ENCODE measurements around the gene ZNF322.

The ZNF322 gene

DNA sequence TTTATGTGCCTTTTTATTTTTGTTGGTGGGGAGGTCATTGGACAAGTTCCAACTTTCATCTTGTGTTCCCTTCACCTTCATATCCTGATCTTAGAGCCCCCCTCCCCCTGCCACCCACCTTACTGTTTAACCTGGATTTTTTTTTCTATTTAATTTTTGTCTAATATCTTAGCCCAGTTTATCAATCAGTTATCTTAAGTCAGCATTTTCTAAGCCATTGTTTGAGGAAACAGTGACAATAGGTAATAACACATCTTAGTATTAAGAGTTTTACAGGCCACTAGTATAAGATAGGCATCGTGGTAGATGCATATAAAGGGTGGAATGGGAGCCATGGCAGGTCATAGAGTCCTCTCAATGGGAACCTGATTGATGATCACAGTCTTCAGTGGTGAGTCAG is 60.4 kb downstream of the ZNF322 start:
- no peak overlapping the region for H3K4me3 ChIP-seq (ENCODE audit: low read length)
- no peak overlapping the region for H3K27ac ChIP-seq (ENCODE audit: low read length)
- no peaks in the 10 kb centered on the region for H3K27me3 ChIP-seq (ENCODE audit: control insufficient read depth, insufficient read depth, low read length)
- H3K9me3 ChIP-seq (ENCODE audit: control insufficient read depth, insufficient read depth, low read length) = no peaks in the 10 kb centered on the region
- WGBS (ENCODE audit: insufficient coverage, insufficient read length) = no CpG with 5 or more reads among the region's 1 CpG
- H3K4me1 ChIP-seq (ENCODE audit: control insufficient read depth, insufficient read depth, low read length) = no peaks in the 10 kb centered on the region; the same call in 1 of the 2 replicates
- H3K36me3 ChIP-seq (ENCODE audit: control insufficient read depth, insufficient read depth, low read length) = no peaks in the 10 kb centered on the region
- DNase-seq (ENCODE audit: low read depth, low spot score) = no peak

DNA sequence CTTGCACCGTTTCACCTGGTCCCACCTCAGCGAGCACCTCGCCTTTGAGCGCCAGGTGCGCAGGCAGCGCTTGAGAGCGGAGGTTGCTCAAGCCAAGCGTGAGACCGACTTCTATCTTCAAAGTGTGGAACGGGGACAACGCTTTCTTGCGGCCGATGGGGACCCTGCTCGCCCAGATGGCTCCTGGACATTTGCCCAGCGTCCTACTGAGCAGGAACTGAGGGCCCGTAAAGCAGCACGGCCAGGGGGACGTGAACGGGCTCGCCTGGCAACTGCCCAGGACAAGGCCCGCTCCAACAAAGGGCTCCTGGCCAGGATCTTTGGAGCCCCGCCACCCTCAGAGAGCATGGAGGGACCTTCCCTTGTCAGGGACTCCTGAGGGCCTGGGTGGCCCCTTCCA is 61.3 kb downstream of the ZNF322 start:
- no peaks in the 10 kb centered on the region for H3K27me3 ChIP-seq (ENCODE audit: control insufficient read depth, insufficient read depth, low read length)
- no CpG with 5 or more reads among the region's 22 CpGs for WGBS (ENCODE audit: insufficient coverage, insufficient read length)
- H3K9me3 ChIP-seq (ENCODE audit: control insufficient read depth, insufficient read depth, low read length) = no peaks in the 10 kb centered on the region
- no peaks in the 10 kb centered on the region for H3K36me3 ChIP-seq (ENCODE audit: control insufficient read depth, insufficient read depth, low read length)
- H3K4me1 ChIP-seq (ENCODE audit: control insufficient read depth, insufficient read depth, low read length) = no peaks in the 10 kb centered on the region; the same call in 1 of the 2 replicates
- H3K4me3 ChIP-seq (ENCODE audit: low read length) = no peak overlapping the region
- no peak overlapping the region for H3K27ac ChIP-seq (ENCODE audit: low read length)
- no peak for DNase-seq (ENCODE audit: low read depth, low spot score)

DNA sequence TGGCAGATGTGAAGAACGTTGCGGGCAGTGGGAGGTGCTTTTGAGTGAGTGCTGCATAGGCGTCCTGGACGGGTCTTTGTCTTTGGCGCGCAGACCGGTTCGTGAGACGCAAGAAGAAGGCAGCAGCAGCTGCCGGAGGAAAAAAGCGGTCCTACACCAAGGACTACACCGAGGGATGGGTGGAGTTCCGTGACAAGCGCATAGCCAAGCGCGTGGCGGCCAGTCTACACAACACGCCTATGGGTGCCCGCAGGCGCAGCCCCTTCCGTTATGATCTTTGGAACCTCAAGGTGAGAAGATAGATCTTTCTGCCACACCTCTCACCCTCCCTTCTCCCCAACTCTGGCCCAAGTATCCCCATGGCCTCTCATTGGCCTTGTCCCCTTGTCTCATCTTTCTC is 61.7 kb downstream of the ZNF322 start:
- Histone ChIP-seq H3K9me3 (ENCODE audit: control insufficient read depth, insufficient read depth, low read length) (no peaks in the 10 kb centered on the region), H3K4me1 (ENCODE audit: control insufficient read depth, insufficient read depth, low read length) (no peaks in the 10 kb centered on the region; the same call in 1 of the 2 replicates), H3K36me3 (ENCODE audit: control insufficient read depth, insufficient read depth, low read length) (no peaks in the 10 kb centered on the region), H3K4me3 (ENCODE audit: low read length) (peak overlapping the region; percentile 95; the same call in 1 of the 2 replicates), H3K27me3 (ENCODE audit: control insufficient read depth, insufficient read depth, low read length) (no peaks in the 10 kb centered on the region), H3K27ac (ENCODE audit: low read length) (no peak overlapping the region)
- no peak for DNase-seq (ENCODE audit: low read depth, low spot score)
- no CpG with 5 or more reads among the region's 21 CpGs for WGBS (ENCODE audit: insufficient coverage, insufficient read length)

DNA sequence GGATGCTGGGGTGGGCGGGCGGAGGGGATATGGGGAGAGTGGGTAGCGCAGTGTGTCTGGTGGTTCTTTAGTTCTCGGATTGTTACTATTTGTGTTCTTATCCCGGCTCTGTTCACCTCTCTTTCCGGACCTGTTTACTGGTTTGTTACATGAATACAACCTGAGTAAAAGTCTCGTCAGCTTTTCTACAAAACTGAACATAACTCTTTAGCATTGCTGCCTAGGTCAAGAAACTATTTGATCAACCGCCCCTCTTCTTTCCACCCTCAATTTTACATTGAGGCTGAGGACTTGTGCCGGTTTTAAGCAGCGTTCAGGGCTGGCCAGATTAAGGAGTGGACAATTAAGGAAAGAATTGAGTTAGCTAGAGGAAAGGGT is 62.2 kb downstream of the ZNF322 start:
- no CpG with 5 or more reads among the region's 10 CpGs for WGBS (ENCODE audit: insufficient coverage, insufficient read length)
- no peaks in the 10 kb centered on the region for H3K9me3 ChIP-seq (ENCODE audit: control insufficient read depth, insufficient read depth, low read length)
- H3K27me3 ChIP-seq (ENCODE audit: control insufficient read depth, insufficient read depth, low read length) = no peaks in the 10 kb centered on the region
- H3K4me1 ChIP-seq (ENCODE audit: control insufficient read depth, insufficient read depth, low read length) = no peaks in the 10 kb centered on the region; the same call in 1 of the 2 replicates
- H3K4me3 ChIP-seq (ENCODE audit: low read length) = peak overlapping the region; percentile 95; the same call in 1 of the 2 replicates
- no peaks in the 10 kb centered on the region for H3K36me3 ChIP-seq (ENCODE audit: control insufficient read depth, insufficient read depth, low read length)
- no peak for DNase-seq (ENCODE audit: low read depth, low spot score)
- no peak overlapping the region for H3K27ac ChIP-seq (ENCODE audit: low read length)

- no peak within 1 kb of the TSS for H3K27ac ChIP-seq (ENCODE audit: low read length)
- no peaks in the 10 kb centered on the region for H3K36me3 ChIP-seq (ENCODE audit: control insufficient read depth, insufficient read depth, low read length)
- WGBS (ENCODE audit: insufficient coverage, insufficient read length) = no CpG with 5 or more reads among the region's 51 CpGs
- no peaks in the 10 kb centered on the region for H3K9me3 ChIP-seq (ENCODE audit: control insufficient read depth, insufficient read depth, low read length)
- peak; percentile 97 for DNase-seq (ENCODE audit: low read depth, low spot score)
- no peaks in the 10 kb centered on the region; the same call in 1 of the 2 replicates for H3K4me1 ChIP-seq (ENCODE audit: control insufficient read depth, insufficient read depth, low read length)
- H3K4me3 ChIP-seq (ENCODE audit: low read length) = peak within 1 kb of the TSS; percentile 95
- H3K27me3 ChIP-seq (ENCODE audit: control insufficient read depth, insufficient read depth, low read length) = no peaks in the 10 kb centered on the region
Measured at GRCh38 chr6:26596579-26597388, 62.8 kb downstream of the ZNF322 start, which contains the start of gene ABT1. TSS of gene ABT1 (plus strand) at chr6:26596953. CDS start at chr6:26596983, 30 bp downstream.

- WGBS (ENCODE audit: insufficient coverage, insufficient read length) = no CpG with 5 or more reads among the region's 39 CpGs
Measured at GRCh38 chr6:26595669-26596269, 63.8 kb downstream of the ZNF322 start.

DNA sequence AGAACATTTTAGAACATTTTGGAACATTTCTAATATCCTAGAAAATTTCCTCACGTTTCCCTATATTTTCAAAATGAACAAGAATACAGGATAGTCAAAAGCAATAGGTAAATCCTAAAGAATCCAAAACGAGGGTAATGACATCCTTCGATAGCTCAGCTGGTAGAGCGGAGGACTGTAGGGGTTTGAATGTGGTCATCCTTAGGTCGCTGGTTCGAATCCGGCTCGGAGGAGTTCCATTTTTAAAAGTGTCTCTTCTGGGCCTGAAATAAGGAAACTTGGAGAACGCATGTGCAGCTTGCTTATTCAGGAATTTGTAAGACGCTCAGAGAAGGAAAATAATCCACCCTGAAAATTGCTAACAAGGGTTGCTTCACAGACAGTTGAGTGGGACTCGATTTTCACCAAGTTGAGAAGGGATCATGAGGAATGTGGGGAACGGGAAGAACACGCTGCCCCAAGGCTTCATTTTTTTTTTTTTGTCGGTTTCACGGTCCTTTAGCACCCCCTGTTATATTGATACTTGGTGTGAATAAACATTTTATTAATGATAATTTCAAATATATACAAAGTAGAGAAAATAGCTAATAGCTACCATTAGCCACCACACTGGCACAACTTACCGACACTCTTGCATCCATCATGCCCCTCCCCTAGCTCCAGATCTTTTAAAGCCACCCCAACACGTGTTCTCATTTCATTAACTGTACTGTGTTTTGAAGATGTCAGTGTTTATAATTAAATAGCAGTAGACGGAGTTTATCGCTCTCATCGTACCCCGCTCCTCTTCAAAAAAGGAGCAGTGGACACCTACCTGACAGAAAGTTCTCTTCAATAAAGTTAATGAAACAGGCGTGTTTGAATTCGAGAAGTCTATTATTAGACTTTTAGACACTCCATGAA is 64.6 kb downstream of the ZNF322 start:
- no peak overlapping the region for H3K27ac ChIP-seq (ENCODE audit: low read length)
- no peaks in the 10 kb centered on the region for H3K9me3 ChIP-seq (ENCODE audit: control insufficient read depth, insufficient read depth, low read length)
- no CpG with 5 or more reads among the region's 23 CpGs for WGBS (ENCODE audit: insufficient coverage, insufficient read length)
- no peak for DNase-seq (ENCODE audit: low read depth, low spot score)
- peak overlapping the region; percentile 50; the same call in 1 of the 2 replicates for H3K4me3 ChIP-seq (ENCODE audit: low read length)
- no peaks in the 10 kb centered on the region; the same call in 1 of the 2 replicates for H3K4me1 ChIP-seq (ENCODE audit: control insufficient read depth, insufficient read depth, low read length)
- no peaks in the 10 kb centered on the region for H3K36me3 ChIP-seq (ENCODE audit: control insufficient read depth, insufficient read depth, low read length)
- no peaks in the 10 kb centered on the region for H3K27me3 ChIP-seq (ENCODE audit: control insufficient read depth, insufficient read depth, low read length)

More at GRCh38 chr6:26595669-26596269, 63.8 kb downstream of the ZNF322 start:
- Histone ChIP-seq H3K27me3 (ENCODE audit: control insufficient read depth, insufficient read depth, low read length) (no peaks in the 10 kb centered on the region), H3K27ac (ENCODE audit: low read length) (no peak overlapping the region), H3K4me3 (ENCODE audit: low read length) (peak overlapping the region; percentile 50; the same call in 1 of the 2 replicates), H3K36me3 (ENCODE audit: control insufficient read depth, insufficient read depth, low read length) (no peaks in the 10 kb centered on the region), H3K9me3 (ENCODE audit: control insufficient read depth, insufficient read depth, low read length) (no peaks in the 10 kb centered on the region), H3K4me1 (ENCODE audit: control insufficient read depth, insufficient read depth, low read length) (no peaks in the 10 kb centered on the region; the same call in 1 of the 2 replicates)
- peak; percentile 92 for DNase-seq (ENCODE audit: low read depth, low spot score)

- Histone ChIP-seq H3K27me3 (ENCODE audit: control insufficient read depth, insufficient read depth, low read length) (no peaks in the 10 kb centered on the region), H3K27ac (ENCODE audit: low read length) (no peak overlapping the region), H3K9me3 (ENCODE audit: control insufficient read depth, insufficient read depth, low read length) (no peaks in the 10 kb centered on the region), H3K36me3 (ENCODE audit: control insufficient read depth, insufficient read depth, low read length) (no peaks in the 10 kb centered on the region), H3K4me1 (ENCODE audit: control insufficient read depth, insufficient read depth, low read length) (no peaks in the 10 kb centered on the region; the same call in 1 of the 2 replicates), H3K4me3 (ENCODE audit: low read length) (peak overlapping the region; percentile 43; the same call in 1 of the 2 replicates)
- DNase-seq (ENCODE audit: low read depth, low spot score) = no peak
- WGBS (ENCODE audit: insufficient coverage, insufficient read length) = no CpG with 5 or more reads among the region's 6 CpGs
Measured at GRCh38 chr6:26594131-26594498, 65.4 kb downstream of the ZNF322 start.

- Histone ChIP-seq H3K9me3 (ENCODE audit: control insufficient read depth, insufficient read depth, low read length) (no peaks in the 10 kb centered on the region), H3K4me3 (ENCODE audit: low read length) (peak overlapping the region; percentile 43; the same call in 1 of the 2 replicates), H3K36me3 (ENCODE audit: control insufficient read depth, insufficient read depth, low read length) (no peaks in the 10 kb centered on the region), H3K27me3 (ENCODE audit: control insufficient read depth, insufficient read depth, low read length) (no peaks in the 10 kb centered on the region), H3K27ac (ENCODE audit: low read length) (no peak overlapping the region), H3K4me1 (ENCODE audit: control insufficient read depth, insufficient read depth, low read length) (no peaks in the 10 kb centered on the region; the same call in 1 of the 2 replicates)
- no CpG with 5 or more reads among the region's 20 CpGs for WGBS (ENCODE audit: insufficient coverage, insufficient read length)
- no peak for DNase-seq (ENCODE audit: low read depth, low spot score)
Measured at GRCh38 chr6:26593278-26594130, 66.0 kb downstream of the ZNF322 start.
